GM12864 (cell line): ENCODE results near the gene CCDC92B.

Experiments used
- DNase-seq: peaks from one replicate; pipeline ENCODE4 v3.0.0-alpha.2; 2011; ENCODE audit warnings: low read depth
- H3K4me3 ChIP-seq: 2 replicates; pipeline ENCODE4 v1.5.1; 2011; ENCODE audit warnings: mild to moderate bottlenecking, low read depth, low read length, control low read depth
- CTCF ChIP-seq: IDR thresholded peaks from 2 replicates; pipeline ENCODE4 v1.5.1; 2011; ENCODE audit warnings: low read depth, mild to moderate bottlenecking, moderate library complexity, low read length, control low read depth, inconsistent platforms; ENCODE audit errors: missing control alignments

CCDC92B gene

GRCh38 chr17:2722611-2723010 is 26.8 kb downstream of the CCDC92B start:
- no peak for DNase-seq
- H3K4me3 ChIP-seq = no peak overlapping the region
- TF ChIP-seq CTCF = no peak

GRCh38 chr17:2721603-2722002 is 27.8 kb downstream of the CCDC92B start:
- no peak for TF ChIP-seq CTCF
- H3K4me3 ChIP-seq = no peak overlapping the region
- no peak for DNase-seq

GRCh38 chr17:2719861-2720260 is 29.6 kb downstream of the CCDC92B start:
- no peak overlapping the region for H3K4me3 ChIP-seq
- DNase-seq = no peak
- TF ChIP-seq CTCF = no peak

GRCh38 chr17:2718150-2718938 is 31.1 kb downstream of the CCDC92B start:
- TF ChIP-seq CTCF = no peak
- no peak for DNase-seq
- H3K4me3 ChIP-seq = no peak overlapping the region

- no peak for TF ChIP-seq CTCF
- no peak for DNase-seq
- H3K4me3 ChIP-seq = no peak overlapping the region
These were observed 32.8 kb downstream of the CCDC92B start for GRCh38 chr17:2716649-2717048.

- no peak for TF ChIP-seq CTCF
- no peak for DNase-seq
- H3K4me3 ChIP-seq = no peak overlapping the region
These were observed 35.6 kb downstream of the CCDC92B start for GRCh38 chr17:2713881-2714280.
